H54 (cell line): Measurements from ENCODE around the gene KYNU.
"Not testable (repeated sequence)": the region's sequence is repeated elsewhere in the genome, so short reads cannot be mapped to it uniquely, and the experiment has no call there.

ENCODE experiments used
- DNase-seq: peaks from one replicate; pipeline ENCODE4 v3.0.0; 2011; ENCODE audit warnings: low spot score, mixed read lengths; ENCODE audit not compliant: insufficient read length
- FAIRE-seq: peaks from 3 replicates; lab custom pipeline; 2011; peaks lifted over from hg19 to GRCh38; lab: Jason Lieb, UNC
- POLR2A ChIP-seq: IDR thresholded peaks from 2 replicates; pipeline ENCODE4 v1.6.1; 2011; ENCODE audit warnings: low read depth, mild to moderate bottlenecking, low read length

Gene KYNU

DNA sequence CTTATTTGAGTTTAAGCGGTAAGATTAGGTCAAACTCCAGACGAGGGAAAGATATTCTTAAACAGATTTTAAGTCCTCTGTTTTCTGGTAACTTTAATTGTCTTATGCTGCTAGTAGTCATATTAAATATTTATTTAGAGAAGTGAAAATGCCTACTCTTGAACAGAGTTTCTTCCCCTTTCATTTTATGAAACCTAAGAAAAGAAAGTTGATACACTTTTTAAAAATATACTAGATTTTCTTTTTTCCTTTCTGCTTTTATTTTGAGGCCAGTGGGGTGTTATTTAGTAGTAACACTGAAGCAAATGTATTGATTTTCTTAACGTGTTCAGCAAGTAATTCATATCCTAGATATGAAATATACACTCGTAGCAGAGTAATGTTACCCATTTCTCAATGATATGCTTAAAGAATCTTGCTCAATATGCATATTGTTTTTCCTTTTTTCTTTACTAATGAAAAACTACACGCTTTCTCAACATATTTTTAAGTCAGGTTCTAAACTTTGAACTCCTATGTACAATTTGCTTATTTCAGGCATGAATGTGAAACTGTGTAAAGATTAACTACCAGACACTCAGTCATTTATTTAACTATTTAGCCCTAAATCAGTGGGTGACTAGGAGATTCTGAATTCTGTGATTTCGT is 691 bp downstream of the KYNU start:
- no peak for FAIRE-seq
- DNase-seq, result no peak
- no peak for TF ChIP-seq POLR2A

DNA sequence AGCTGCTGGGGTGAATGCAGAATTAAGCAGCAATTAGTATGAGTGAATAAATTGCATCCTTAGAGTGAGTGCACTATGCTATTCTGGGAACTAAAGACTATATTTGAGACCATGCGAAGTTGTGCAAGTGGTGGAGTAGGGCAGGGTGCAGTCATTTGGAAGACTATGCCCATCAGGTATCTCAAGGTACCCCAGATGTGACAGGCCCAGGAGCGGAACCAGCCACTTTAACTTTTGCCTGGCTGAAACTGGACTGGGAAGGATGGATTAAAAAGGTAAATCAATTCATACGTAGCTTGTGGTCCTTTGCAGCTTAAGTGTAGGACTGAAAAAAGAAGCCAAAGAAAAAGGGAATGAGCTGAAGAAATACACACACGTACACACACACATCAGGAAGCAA is 1.7 kb downstream of the KYNU start:
- DNase-seq (no peak), FAIRE-seq (no peak)
- no peak for TF ChIP-seq POLR2A

DNA sequence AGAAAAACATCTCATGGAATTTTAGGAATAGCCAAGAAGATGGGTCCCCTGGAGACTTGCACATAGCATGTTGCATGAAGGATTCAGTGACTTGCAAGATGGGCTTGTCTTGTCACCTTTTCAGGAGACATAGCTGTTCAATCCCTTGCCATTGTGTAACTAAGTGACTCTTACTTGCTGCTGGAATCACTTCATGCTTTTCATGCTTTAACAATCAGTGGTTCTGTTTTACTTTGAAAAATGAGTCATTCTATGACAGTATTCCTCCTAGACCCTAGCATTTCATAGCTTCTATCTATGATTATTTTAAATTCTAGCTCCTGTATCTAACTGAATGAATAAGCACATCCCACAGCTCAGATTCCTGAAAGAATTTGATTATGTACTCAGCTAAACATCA is 2.8 kb downstream of the KYNU start:
- no peak for TF ChIP-seq POLR2A
- DNase-seq (no peak), FAIRE-seq (peak; percentile 85)

DNA sequence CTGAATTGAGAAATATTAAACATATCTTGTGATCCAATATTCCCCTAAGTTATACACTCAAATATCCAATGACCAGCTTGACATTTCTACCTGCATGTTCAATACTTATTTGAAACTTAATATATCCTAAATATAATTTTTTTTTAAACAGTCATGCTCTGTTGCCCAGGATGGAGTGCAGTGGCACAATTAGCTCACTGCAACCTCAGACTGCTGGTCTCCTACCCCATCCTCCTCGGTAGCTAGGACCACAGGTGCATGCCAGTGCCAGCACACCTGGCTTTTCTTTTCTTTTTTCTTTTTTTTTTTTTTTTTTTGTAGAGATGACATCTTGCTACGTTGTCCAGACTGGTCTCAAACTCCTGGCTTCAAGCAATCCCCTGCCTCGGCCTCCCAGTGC is 4.2 kb downstream of the KYNU start:
- FAIRE-seq (no peak), DNase-seq (no peak)
- TF ChIP-seq POLR2A, result no peak

DNA sequence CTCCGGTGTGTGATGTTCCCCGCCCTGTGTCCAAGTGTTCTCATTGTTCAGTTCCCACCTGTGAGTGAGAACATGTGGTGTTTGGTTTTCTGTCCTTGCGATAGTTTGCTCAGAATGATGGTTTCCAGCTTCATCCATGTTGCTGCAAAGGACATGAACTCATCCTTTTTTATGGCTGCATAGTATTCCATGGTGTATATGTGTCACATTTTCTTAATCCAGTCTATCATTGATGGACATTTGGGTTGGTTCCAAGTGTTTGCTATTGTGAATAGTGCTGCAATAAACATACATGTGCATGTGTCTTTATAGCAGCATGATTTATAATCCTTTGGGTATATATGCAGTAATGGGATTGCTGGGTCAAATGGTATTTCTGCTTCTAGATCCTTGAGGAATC is 5.0 kb downstream of the KYNU start:
- not testable (repeated sequence) for FAIRE-seq, DNase-seq

DNA sequence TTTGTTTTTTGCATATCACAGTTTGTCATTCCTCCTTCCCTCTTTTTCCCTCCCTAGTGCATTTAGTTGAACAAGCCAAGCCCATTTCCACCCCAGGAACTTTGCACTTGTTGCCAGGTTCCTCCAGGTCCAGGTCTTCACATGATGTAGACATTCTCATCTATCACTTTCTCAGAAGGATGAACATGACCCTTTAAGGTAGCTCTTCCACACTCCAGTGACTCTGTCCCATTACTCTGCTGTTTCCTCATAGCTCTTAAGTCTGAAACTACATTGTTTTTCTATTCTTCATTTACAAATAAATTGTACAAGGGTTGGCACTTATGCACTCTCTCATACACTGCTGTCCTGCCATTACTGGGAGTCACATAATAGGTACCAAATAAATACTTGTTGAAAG is 6.1 kb downstream of the KYNU start:
- no peak for TF ChIP-seq POLR2A
- DNase-seq (no peak), FAIRE-seq (no peak)

DNA sequence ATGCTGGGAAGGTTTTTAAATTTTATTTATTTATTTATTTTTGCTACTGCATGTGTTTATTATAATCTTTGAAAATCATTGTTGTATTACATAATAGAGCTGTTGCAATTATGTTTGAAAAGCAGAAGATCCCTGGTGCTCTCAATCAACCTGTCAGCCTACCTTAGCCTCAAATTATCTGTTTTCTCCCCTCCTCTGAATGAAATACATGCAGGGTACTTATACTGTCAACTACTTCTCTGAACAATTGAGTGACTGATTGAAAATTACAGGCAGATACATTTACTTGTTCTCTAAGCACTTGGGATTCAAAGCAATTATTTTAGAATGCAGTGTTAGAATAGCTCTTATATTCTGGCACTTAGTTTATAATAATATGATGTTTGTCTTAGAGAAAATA is 8.1 kb downstream of the KYNU start:
- no peak for FAIRE-seq
- no peak for DNase-seq
- TF ChIP-seq POLR2A, result no peak

DNA sequence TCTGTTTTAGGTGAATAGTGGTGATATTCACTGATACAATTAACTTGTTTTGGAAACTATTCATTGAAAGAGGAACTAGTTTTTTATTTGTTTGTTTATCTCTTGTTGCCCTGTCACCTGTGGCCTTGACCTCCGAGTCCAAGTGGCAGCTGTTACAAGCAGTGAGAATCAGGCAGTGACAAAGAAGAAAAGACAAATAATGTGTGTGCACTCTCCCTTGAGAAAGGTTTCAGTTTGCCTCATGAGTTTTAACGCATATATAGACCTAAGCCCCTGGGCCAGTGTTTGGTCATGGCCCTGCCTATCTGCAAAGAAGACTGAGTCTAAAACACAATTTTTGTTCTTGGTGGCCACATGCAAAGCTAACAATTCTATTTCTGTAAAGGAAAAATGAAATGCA is 15.3 kb downstream of the KYNU start:
- FAIRE-seq, result no peak
- no peak for TF ChIP-seq POLR2A
- no peak for DNase-seq

DNA sequence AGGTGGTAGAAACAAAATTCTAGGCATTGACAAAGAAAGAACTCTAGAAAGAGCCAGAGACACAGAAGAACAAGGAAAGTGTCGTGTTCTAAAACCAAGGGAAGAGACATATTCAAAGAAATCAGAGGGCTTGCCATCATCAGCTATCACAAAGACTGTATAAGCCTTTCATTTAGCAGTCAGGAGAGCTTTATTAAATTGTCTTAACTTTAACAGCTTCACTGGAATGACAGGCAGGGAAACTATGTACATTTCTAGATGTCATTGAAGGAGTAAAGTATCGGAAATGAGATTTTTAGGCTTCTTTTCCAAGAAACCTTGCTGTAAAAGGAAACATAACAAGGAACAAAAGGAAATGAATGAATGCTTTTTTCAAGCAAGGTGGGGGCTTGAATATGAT is 15.8 kb downstream of the KYNU start:
- no peak for FAIRE-seq
- DNase-seq, result no peak
- TF ChIP-seq POLR2A, result no peak

DNA sequence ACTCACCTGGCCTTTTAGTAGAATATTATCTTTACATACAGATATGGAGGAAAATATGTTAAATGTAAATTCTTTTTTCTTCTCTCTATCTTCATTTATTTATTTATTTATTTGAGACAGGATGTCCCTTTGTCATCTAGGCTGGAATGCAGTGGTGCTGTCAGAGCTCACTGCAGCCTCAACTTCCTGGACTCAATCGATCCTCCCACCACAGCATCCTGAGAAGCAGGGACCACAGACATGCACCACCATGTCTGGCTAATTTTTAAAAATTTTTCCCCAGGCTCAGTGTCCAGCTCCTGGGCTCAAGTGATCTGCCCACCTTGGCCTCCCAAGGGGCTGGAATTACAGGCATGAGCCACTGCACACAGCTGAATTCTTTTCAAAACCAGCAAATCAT is 20.3 kb downstream of the KYNU start:
- FAIRE-seq (no peak), DNase-seq (no peak)
- no peak for TF ChIP-seq POLR2A

DNA sequence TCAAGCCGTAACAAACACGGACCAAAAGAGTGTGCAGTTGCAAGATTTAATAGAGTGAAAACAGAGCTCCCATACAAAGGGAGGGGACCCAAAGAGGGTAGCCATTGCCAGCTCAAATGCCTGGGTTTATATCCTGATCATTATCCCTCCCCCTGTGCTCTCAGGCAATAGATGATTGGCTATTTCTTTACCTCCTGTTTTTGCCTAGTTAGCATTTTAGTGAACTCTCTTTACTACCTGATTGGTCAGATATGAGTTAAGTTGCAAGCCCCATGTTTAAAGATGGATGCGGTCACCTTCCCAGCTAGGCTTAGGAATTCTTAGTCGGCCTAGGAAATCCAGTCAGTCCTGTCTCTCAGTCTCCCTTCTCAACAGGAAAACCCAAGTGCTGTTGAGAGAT is 22.9 kb downstream of the KYNU start:
- not testable (repeated sequence) for DNase-seq, FAIRE-seq

DNA sequence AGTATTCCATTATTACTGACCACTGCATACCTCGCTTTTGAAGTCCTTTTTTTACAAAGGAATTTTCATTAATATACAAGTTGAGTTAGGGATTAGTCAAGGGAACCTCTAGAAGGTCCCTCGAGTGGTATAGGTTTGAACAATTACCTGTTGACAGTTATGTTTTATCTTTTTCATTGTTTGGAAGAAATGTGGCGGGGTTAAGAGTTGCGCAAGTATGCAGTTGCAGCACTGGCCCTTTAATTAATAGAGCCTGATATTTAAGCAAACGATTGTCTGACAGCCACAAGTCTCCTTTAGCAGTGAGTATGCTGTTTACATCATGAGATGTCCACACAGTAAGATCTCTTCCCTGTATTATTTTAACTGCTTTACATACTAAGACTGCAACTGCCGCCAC is 24.3 kb downstream of the KYNU start:
- DNase-seq (no peak), FAIRE-seq (no peak)
- TF ChIP-seq POLR2A, result no peak

DNA sequence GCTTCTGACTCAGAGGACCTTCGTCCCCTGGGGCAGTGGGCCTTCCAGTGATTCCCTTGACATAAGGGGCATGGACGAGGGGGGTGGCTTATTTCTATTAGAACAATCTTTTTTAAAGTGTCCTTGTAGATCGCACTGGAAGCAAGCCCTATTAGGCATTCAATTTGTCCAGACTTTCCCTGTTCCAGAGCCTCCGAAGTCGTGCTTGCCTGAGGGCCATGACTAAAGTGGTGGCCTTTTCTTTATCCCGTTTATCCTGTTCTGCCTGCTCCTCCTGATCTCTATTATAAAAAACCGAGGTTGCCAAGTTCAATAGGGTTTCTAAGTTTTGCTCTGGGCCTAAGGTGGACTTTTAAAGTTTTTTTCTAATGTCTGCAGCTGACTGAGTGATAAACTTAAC is 26.3 kb downstream of the KYNU start:
- FAIRE-seq, DNase-seq: not testable (repeated sequence)

DNA sequence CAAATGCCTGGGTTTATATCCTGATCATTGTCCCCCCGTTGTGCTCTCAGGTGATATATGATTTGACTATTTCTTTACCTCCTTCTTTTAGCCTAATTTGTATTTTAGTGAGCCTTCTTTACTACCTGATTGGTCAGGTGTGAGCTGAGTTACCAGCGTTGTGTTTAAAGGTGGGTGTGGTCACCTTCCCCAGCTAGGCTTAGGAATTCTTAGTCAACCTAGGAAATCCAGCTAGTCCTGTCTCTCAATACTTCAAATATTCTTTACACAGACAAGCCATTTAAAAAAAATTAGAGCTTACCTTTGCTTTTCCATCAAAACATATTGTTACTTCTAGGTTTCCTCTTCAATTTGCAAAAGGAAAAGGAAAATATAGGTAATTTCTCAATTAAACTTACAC is 30.2 kb downstream of the KYNU start:
- DNase-seq, result no peak
- TF ChIP-seq POLR2A, result no peak
- no peak for FAIRE-seq

DNA sequence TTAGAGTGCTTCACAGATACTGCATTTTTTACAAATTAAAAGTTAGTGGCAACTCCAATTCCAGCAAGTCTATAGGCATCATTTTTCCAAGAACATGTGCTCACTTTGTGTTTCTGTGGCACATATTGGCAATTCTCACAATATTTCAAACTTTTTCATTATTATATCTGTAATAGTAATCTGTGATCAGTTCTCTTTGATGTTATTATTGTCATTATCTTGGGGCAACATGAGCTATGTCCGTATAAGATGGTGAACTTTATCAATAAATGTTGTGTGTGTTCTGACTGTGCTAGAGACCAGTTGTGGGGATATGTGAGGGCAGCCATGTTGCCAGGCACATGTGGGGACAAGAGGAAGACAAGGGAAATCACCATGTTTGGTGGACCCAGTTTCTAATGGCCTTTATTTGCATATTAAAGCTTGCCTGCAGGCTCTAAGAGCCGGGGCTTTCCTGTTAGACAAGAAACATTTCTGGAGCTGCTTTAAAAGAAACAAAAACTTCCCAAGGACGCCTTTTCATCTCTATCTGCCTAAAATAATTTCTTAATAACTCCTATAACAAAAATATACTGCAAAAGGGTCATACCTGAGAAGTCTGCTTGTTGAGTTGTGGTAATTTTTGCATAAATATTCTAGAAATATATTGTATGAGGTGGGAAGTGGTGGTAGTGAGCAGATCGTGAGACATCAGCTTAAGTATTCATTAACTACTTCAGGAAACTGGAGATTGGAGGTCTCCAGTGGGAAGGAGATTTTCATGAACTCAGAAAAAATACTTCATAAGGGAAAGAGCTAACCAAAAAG is 37.2 kb downstream of the KYNU start:
- FAIRE-seq, result no peak
- TF ChIP-seq POLR2A, result no peak
- no peak for DNase-seq
